Measurements from ENCODE around the gene BGLAP.

Gene BGLAP

GRCh38 chr1:156241926-156242325 is at the start of gene BGLAP:
BGLAP (plus strand) TSS chr1:156242184; CDS start chr1:156242232, 48 bp downstream.
- no peak for TF ChIP-seq JUND (IDR thresholded peaks at IDR 0.05; ENCODE audit: low read depth)
- in situ Hi-C loops (cut with HindIII; ENCODE audit: low pct_unique_long_range_greater_than_20kb, low sequenced_read_pairs), result no loop called here
- no peak for DNase-seq (ENCODE audit: low read depth in 1 of 2, low spot score in 1 of 2)

- DNase-seq (ENCODE audit: low read depth in 1 of 2, low spot score in 1 of 2), result no peak
- in situ Hi-C loops (cut with HindIII; ENCODE audit: low pct_unique_long_range_greater_than_20kb, low sequenced_read_pairs), result no loop called here
- TF ChIP-seq JUND (IDR thresholded peaks at IDR 0.05; ENCODE audit: low read depth), result no peak
Measured at GRCh38 chr1:156193208-156193487, 48.8 kb upstream of the BGLAP start.

- DNase-seq (ENCODE audit: low read depth in 1 of 2, low spot score in 1 of 2), result peak; percentile 91 to 100
- in situ Hi-C loops (cut with HindIII; ENCODE audit: low pct_unique_long_range_greater_than_20kb, low sequenced_read_pairs), result no loop called here
- TF ChIP-seq JUND (IDR thresholded peaks at IDR 0.05; ENCODE audit: low read depth), result no peak
Measured at GRCh38 chr1:156193488-156194299, 48.3 kb upstream of the BGLAP start, which contains the start of gene SLC25A44. SLC25A44 (plus strand) TSS chr1:156194104; CDS start chr1:156199848, 5,744 bp downstream.

- DNase-seq (ENCODE audit: low read depth in 1 of 2, low spot score in 1 of 2), result no peak
- in situ Hi-C loops (cut with HindIII; ENCODE audit: low pct_unique_long_range_greater_than_20kb, low sequenced_read_pairs), result no loop called here
- no peak for TF ChIP-seq JUND (IDR thresholded peaks at IDR 0.05; ENCODE audit: low read depth)
Measured at GRCh38 chr1:156194300-156194652, 47.7 kb upstream of the BGLAP start.

- in situ Hi-C loops (cut with HindIII; ENCODE audit: low pct_unique_long_range_greater_than_20kb, low sequenced_read_pairs), result no loop called here
- DNase-seq (ENCODE audit: low read depth in 1 of 2, low spot score in 1 of 2), result no peak
- TF ChIP-seq JUND (IDR thresholded peaks at IDR 0.05; ENCODE audit: low read depth), result no peak
Measured at GRCh38 chr1:156195853-156196252, 46.1 kb upstream of the BGLAP start.

- in situ Hi-C loops (cut with HindIII; ENCODE audit: low pct_unique_long_range_greater_than_20kb, low sequenced_read_pairs), result no loop called here
- TF ChIP-seq JUND (IDR thresholded peaks at IDR 0.05; ENCODE audit: low read depth), result no peak
- DNase-seq (ENCODE audit: low read depth in 1 of 2, low spot score in 1 of 2), result no peak
Measured at GRCh38 chr1:156196445-156196844, 45.5 kb upstream of the BGLAP start.

GRCh38 chr1:156198831-156199349 is 43.1 kb upstream of the BGLAP start:
- in situ Hi-C loops (cut with HindIII; ENCODE audit: low pct_unique_long_range_greater_than_20kb, low sequenced_read_pairs), result no loop called here
- DNase-seq (ENCODE audit: low read depth in 1 of 2, low spot score in 1 of 2), result no peak
- no peak for TF ChIP-seq JUND (IDR thresholded peaks at IDR 0.05; ENCODE audit: low read depth)

GRCh38 chr1:156200044-156200443 is 41.9 kb upstream of the BGLAP start:
- DNase-seq (ENCODE audit: low read depth in 1 of 2, low spot score in 1 of 2), result no peak
- no peak for TF ChIP-seq JUND (IDR thresholded peaks at IDR 0.05; ENCODE audit: low read depth)
- in situ Hi-C loops (cut with HindIII; ENCODE audit: low pct_unique_long_range_greater_than_20kb, low sequenced_read_pairs), result no loop called here

GRCh38 chr1:156203331-156203730 is 38.7 kb upstream of the BGLAP start:
- no peak for TF ChIP-seq JUND (IDR thresholded peaks at IDR 0.05; ENCODE audit: low read depth)
- no peak for DNase-seq (ENCODE audit: low read depth in 1 of 2, low spot score in 1 of 2)
- in situ Hi-C loops (cut with HindIII; ENCODE audit: low pct_unique_long_range_greater_than_20kb, low sequenced_read_pairs), result no loop called here

- no peak for DNase-seq (ENCODE audit: low read depth in 1 of 2, low spot score in 1 of 2)
- in situ Hi-C loops (cut with HindIII; ENCODE audit: low pct_unique_long_range_greater_than_20kb, low sequenced_read_pairs), result no loop called here
- no peak for TF ChIP-seq JUND (IDR thresholded peaks at IDR 0.05; ENCODE audit: low read depth)
Measured at GRCh38 chr1:156204686-156205085, 37.3 kb upstream of the BGLAP start.

- in situ Hi-C loops (cut with HindIII; ENCODE audit: low pct_unique_long_range_greater_than_20kb, low sequenced_read_pairs), result no loop called here
- no peak for TF ChIP-seq JUND (IDR thresholded peaks at IDR 0.05; ENCODE audit: low read depth)
- DNase-seq (ENCODE audit: low read depth in 1 of 2, low spot score in 1 of 2), result no peak
Measured at GRCh38 chr1:156211243-156211642, 30.7 kb upstream of the BGLAP start.

- TF ChIP-seq JUND (IDR thresholded peaks at IDR 0.05; ENCODE audit: low read depth), result no peak
- in situ Hi-C loops (cut with HindIII; ENCODE audit: low pct_unique_long_range_greater_than_20kb, low sequenced_read_pairs), result no loop called here
- DNase-seq (ENCODE audit: low read depth in 1 of 2, low spot score in 1 of 2), result no peak
Measured at GRCh38 chr1:156212130-156212529, 29.9 kb upstream of the BGLAP start.

GRCh38 chr1:156212833-156213643 is 28.9 kb upstream of the BGLAP start, which contains the start of gene PMF1:
PMF1 (plus strand) TSS chr1:156213007; CDS start chr1:156213016, 9 bp downstream.
- in situ Hi-C loops (cut with HindIII; ENCODE audit: low pct_unique_long_range_greater_than_20kb, low sequenced_read_pairs), result no loop called here
- peak; percentile 98 to 100 for DNase-seq (ENCODE audit: low read depth in 1 of 2, low spot score in 1 of 2)
- no peak for TF ChIP-seq JUND (IDR thresholded peaks at IDR 0.05; ENCODE audit: low read depth)

Data from T47D (cell line).